ENCODE results near the gene HMGN3. TPM values are rescaled to one million over a fixed set of nuclear protein-coding genes. Genes with fewer than 3 reads are reported as not detected.
"Not testable (repeated sequence)": the region's sequence is repeated elsewhere in the genome, so short reads cannot be mapped to it uniquely, and the experiment has no call there.

HMGN3 gene
- 10 to 100 TPM; 33.3 to 61.1 TPM for total RNA-seq
- long read RNA-seq, donor 1, transcript HMGN3-201 (6 exons, 831 nt) = major isoform, 10 of 23 reads
- long read RNA-seq, donor 1, partial matches to known transcripts = 8 of 23 reads
- long read RNA-seq, donor 1, other reads (novel, unspliced or antisense) = 1 of 23 reads
- long read RNA-seq, donor 2, transcript HMGN3-202 (6 exons, 872 nt) = minor isoform, 10 of 66 reads
- long read RNA-seq, donor 2, transcript HMGN3-201 (6 exons, 831 nt) = major isoform, 19 of 66 reads
- long read RNA-seq, donor 2, partial matches to known transcripts = 28 of 66 reads
- long read RNA-seq, donor 2, other reads (novel, unspliced or antisense) = 9 of 66 reads

- intact Hi-C loops (cut with DNase I) = loop anchor here in 1 of 2 donors (5.0 kb wide), 1 partner anchor 157 kb away; the partner anchor contains the start of gene PHIP
- DNase-seq (ENCODE audit: low spot score) = peak; percentile 99
Measured at GRCh38 chr6:79234150-79235022, at the start of gene HMGN3. HMGN3 (minus strand) TSS chr6:79234682.

GRCh38 chr6:79280756-79281155 lies 46.3 kb upstream of the HMGN3 start:
- intact Hi-C loops (cut with DNase I) = no loop called here
- no peak for DNase-seq (ENCODE audit: low spot score)

GRCh38 chr6:79277109-79277508 lies 42.6 kb upstream of the HMGN3 start:
- DNase-seq (ENCODE audit: low spot score) = no peak
- intact Hi-C loops (cut with DNase I) = no loop called here

- intact Hi-C loops (cut with DNase I) = no loop called here
- no peak for DNase-seq (ENCODE audit: low spot score)
Measured at GRCh38 chr6:79269877-79270276, 35.4 kb upstream of the HMGN3 start.

- DNase-seq (ENCODE audit: low spot score) = no peak
- intact Hi-C loops (cut with DNase I) = no loop called here
Measured at GRCh38 chr6:79267128-79267527, 32.6 kb upstream of the HMGN3 start.

- no peak for DNase-seq (ENCODE audit: low spot score)
Measured at GRCh38 chr6:79266051-79266450, 31.6 kb upstream of the HMGN3 start.

GRCh38 chr6:79263359-79263758 lies 28.9 kb upstream of the HMGN3 start:
- intact Hi-C loops (cut with DNase I) = no loop called here
- no peak for DNase-seq (ENCODE audit: low spot score)

More at GRCh38 chr6:79266051-79266450, 31.6 kb upstream of the HMGN3 start:
- intact Hi-C loops (cut with DNase I) = no loop called here

GRCh38 chr6:79261666-79262065 lies 27.2 kb upstream of the HMGN3 start:
- DNase-seq (ENCODE audit: low spot score) = no peak
- intact Hi-C loops (cut with DNase I) = no loop called here

- DNase-seq (ENCODE audit: low spot score) = no peak
- intact Hi-C loops (cut with DNase I) = no loop called here
Measured at GRCh38 chr6:79260772-79261171, 26.3 kb upstream of the HMGN3 start.

GRCh38 chr6:79257381-79258205 lies 23.1 kb upstream of the HMGN3 start:
- intact Hi-C loops (cut with DNase I) = no loop called here
- no peak for DNase-seq (ENCODE audit: low spot score)

- peak; percentile 55 for DNase-seq (ENCODE audit: low spot score)
- intact Hi-C loops (cut with DNase I) = not testable (repeated sequence)
Measured at GRCh38 chr6:79256770-79257169, 22.3 kb upstream of the HMGN3 start.

GRCh38 chr6:79255086-79255485 lies 20.6 kb upstream of the HMGN3 start:
- DNase-seq (ENCODE audit: low spot score); intact Hi-C loops (cut with DNase I): not testable (repeated sequence)

GRCh38 chr6:79250559-79250958 lies 16.1 kb upstream of the HMGN3 start:
- intact Hi-C loops (cut with DNase I) = no loop called here
- no peak for DNase-seq (ENCODE audit: low spot score)

- no peak for DNase-seq (ENCODE audit: low spot score)
- intact Hi-C loops (cut with DNase I) = no loop called here
Measured at GRCh38 chr6:79250107-79250514, 15.6 kb upstream of the HMGN3 start.

- intact Hi-C loops (cut with DNase I) = no loop called here
- no peak for DNase-seq (ENCODE audit: low spot score)
Measured at GRCh38 chr6:79249136-79249535, 14.7 kb upstream of the HMGN3 start.

- intact Hi-C loops (cut with DNase I) = no loop called here
- no peak for DNase-seq (ENCODE audit: low spot score)
Measured at GRCh38 chr6:79246891-79247290, 12.4 kb upstream of the HMGN3 start.

GRCh38 chr6:79241228-79241627 lies 6.7 kb upstream of the HMGN3 start:
- DNase-seq (ENCODE audit: low spot score) = no peak
- intact Hi-C loops (cut with DNase I) = no loop called here

- no peak for DNase-seq (ENCODE audit: low spot score)
- intact Hi-C loops (cut with DNase I) = no loop called here
Measured at GRCh38 chr6:79240509-79240908, 6.0 kb upstream of the HMGN3 start.

GRCh38 chr6:79239536-79240168 lies 5.2 kb upstream of the HMGN3 start:
- intact Hi-C loops (cut with DNase I) = no loop called here
- no peak for DNase-seq (ENCODE audit: low spot score)

Data from posterior vena cava (tissue), 2 donors.